Spleen (tissue), 7 donors: ENCODE data around the gene FBXL17.

Experiments
- CTCF ChIP-seq, 11 experiments: fragments of 200-600 bp in 7 of 11; fragments of 450-650 bp in 4 of 11; sonication (generic) in 4 of 11; IDR thresholded peaks in 8 of 11; conservative IDR thresholded peaks in 3 of 11; 1 replicate in 7 of 11; 2 replicates in 4 of 11; pipeline versions ENCODE4 v1.4.0 to v1.8.0; 2016 to 2021; ENCODE audit warnings: antibody characterized with exemption in 11 of 11, inconsistent platforms in 4 of 11, mild to moderate bottlenecking in 1 of 11
- POLR2A ChIP-seq, 3 donors: fragments of 450-650 bp; IDR thresholded peaks; one replicate each; pipeline ENCODE4 v1.5.1; 2017; ENCODE audit warnings: antibody characterized with exemption in 3 of 3, mild to moderate bottlenecking in 1 of 3
- POLR2AphosphoS5 ChIP-seq, 3 donors: sonication (generic); formaldehyde crosslinking; IDR thresholded peaks; one replicate each; pipeline ENCODE4 v1.5.1; 2017; ENCODE audit warnings: antibody characterized with exemption in 3 of 3
- donor health status: DM: no; HTN: no; CAD: no; lungs with moderate emphysema.
- donor health status: DM: no; HTN: no; CAD: no.
- donor health status: DM: no; HTN: no; CAD: no.

- TF ChIP-seq POLR2AphosphoS5 (IDR thresholded peaks at IDR 0.05) (no peak), POLR2A (IDR thresholded peaks at IDR 0.05) (no peak), CTCF (IDR thresholded peaks at IDR 0.05 in 8 of 11, conservative IDR thresholded peaks at IDR 0.05 in 3 of 11) (no peak)
Observed at GRCh38 chr5:108111736-108112135, 270.2 kb downstream of the FBXL17 start.
